GM18858 (cell line): Measurements from ENCODE around the gene PEX5L.
"Not testable (repeated sequence)": the region's sequence is repeated elsewhere in the genome, so short reads cannot be mapped to it uniquely, and the experiment has no call there.

ENCODE experiments used
- ATAC-seq: cut with Tn5 transposase; IDR thresholded peaks from one replicate; pipeline ENCODE4 v1.9.1; 2021; ENCODE audit not compliant: unreplicated experiment

The PEX5L gene

GRCh38 chr3:179794355-179794754, 242.4 kb downstream of the PEX5L start:
- no peak for ATAC-seq

DNA sequence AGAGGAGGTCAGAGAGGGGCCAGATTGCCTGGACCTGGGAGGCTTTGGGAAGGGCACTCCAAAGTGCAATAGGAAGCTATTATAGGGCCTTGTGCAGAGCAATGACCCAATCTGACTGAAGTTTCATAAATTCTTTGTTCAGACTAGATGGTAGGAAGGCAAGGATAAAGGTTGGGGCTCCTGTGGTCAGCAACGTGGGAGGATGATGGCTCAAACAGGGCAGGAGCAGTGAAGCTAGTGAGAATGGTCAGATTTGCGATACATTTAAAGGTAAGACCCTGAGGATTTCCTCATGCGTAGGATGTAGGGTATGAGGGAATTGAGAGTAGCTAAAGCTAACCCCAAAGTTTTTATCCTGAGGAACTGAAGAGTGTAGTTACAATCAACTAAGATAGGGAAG, 244.9 kb downstream of the PEX5L start:
- no peak for ATAC-seq

DNA sequence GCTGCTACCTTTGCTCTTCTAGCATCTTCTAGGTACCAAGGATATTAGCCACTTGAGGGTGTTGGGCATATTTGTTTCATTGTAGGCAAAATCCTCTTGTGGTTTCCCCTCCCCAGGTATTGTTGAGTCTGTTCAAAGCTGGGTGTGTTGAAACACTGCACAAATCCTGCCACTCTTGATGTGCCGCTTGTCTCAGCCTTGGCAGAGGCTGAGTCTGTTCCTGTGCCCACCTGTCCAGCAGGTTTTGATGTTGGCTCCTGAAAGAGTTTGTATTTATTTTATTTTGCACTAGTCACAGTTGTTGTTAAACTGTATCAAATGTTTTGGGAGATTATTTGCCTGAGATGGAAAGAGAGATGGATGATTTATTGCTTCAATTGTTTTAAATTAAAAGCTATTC, 247.7 kb downstream of the PEX5L start:
- no peak for ATAC-seq

DNA sequence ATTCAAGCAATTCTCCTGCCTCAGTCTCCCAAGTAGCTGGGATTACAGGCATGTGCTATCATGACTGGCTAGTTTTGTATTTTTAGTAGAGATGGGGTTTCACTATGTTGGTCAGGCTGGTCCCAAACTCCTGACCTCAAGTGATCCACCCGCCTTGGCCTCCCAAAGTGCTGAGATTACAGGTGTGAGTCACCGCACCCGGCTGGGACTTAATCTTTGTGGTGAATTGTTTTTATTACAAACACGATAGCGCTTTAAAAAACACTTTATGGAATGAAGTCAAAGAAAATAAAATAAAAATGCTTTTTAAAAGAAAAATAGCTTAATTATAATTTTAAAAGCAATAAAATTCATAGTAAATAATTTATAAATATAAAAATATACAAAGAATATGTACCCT, 253.9 kb downstream of the PEX5L start:
- not testable (repeated sequence) for ATAC-seq

- ATAC-seq = no peak
Measured at GRCh38 chr3:179775416-179776122, 261.2 kb downstream of the PEX5L start.

GRCh38 chr3:179772297-179772696, 264.4 kb downstream of the PEX5L start:
- no peak for ATAC-seq

DNA sequence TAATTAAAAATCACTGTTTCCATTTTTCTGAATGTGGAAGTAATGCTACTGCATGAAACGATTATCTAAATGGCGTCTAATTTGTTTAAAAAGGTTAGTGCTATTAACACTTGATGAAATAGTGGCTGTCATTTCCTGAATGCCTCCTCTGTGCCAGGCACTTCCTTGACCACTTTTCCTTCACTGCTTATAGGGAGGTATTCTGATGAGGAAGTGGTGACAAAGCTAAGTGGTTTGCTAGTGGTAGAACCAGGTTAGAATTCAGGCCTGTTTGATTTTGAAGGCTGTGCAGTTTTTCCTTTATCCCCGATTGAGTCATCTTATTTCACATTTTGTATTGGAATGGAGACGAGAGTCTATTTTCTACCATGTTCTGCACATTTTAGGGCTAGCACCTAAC, 264.9 kb downstream of the PEX5L start:
- no peak for ATAC-seq

DNA sequence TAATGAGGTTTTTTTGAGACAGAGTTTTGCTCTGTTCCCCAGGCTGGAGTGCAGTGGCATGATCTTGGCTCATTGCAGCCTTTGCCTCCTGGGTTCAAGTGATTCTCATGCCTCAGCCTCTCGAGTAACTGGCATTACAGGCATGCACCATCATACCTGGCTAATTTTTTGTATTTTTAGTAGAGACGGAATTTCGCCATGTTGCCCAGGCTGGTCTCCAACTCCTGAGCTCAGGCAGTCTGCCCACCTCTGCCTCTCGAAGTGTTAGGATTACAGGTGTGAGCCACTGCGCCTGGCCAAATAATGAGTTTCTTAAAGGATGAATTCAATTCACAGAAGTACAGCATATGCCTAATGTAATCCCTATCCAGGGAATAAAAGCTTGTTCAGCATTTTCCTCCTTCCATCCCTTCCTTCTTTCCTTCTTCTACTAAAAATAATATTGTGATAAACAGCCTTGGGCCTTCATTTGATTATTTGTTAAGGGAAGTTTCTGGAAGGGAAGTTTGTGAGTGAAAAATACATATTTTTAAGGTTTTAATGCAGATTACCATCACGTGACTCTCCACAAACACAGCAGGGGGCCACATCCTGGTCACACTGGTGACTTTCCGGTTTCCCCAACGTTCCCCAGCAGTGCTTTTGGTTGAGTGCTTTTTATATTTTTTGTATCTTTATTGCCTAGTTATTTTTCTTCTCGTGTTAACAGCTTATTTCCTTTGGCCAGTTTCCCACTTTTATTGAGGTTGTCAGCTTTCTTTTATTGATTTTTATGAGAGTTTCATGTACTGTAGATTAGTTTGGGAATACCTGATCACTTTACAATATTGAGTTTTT, 267.1 kb downstream of the PEX5L start:
- no peak for ATAC-seq

- ATAC-seq = no peak
Measured at GRCh38 chr3:179768080-179768479, 268.7 kb downstream of the PEX5L start.

GRCh38 chr3:179766416-179767133, 270.2 kb downstream of the PEX5L start:
- no peak for ATAC-seq

GRCh38 chr3:179765396-179765795, 271.3 kb downstream of the PEX5L start:
- ATAC-seq = no peak

GRCh38 chr3:179760944-179761343, 275.8 kb downstream of the PEX5L start:
- ATAC-seq = no peak

DNA sequence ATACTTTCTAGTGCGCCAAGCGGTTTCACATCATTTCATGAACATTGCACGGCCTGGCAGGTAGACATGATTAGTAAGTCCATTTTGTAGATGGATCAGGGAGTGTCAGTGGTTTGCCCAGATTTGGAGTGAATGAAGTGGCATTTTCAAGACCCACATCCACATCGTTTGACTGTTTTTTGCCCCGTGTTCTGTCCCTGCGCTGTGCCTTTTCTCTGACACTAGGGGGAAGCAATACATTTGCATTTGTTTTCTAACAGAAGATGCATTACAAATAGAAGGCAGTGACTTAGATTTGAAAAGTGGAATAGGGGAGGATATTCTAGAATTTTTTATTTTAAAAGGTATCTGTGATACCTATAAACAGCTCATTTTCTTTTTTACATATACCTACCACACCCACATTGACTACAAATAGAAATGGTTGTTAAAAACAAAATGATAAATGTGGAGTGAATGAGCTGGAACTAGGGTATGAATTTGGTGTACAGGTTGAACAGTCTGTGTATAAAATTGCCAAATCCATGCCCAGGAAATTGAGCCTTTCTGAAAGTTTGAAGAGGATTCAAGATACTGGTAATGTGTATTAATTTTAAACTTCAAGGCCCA, 285.9 kb downstream of the PEX5L start:
- ATAC-seq = peak; percentile 76

GRCh38 chr3:179745716-179746115, 291.0 kb downstream of the PEX5L start:
- ATAC-seq = no peak

DNA sequence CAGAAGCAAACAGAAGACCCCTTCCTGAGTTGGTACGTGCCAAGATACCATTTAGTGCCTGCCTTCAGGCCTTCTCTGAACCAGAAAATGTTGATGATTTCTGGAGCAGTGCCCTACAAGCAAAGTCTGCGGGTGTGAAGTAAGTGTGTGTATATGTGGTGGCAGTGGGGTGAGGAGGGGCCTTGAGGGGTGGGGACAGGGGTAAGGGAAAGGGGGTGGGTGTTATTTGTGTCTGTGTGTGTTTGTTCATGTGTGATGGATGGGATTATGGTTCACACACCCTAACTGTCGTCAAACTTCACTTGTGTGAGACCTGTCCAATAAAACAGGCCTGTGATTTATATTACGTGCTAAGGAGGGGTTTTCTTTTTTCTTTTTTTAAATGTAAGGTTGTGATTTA, 291.7 kb downstream of the PEX5L start:
- no peak for ATAC-seq
